NCI-H2107 (cell line): ENCODE measurements around the gene ADA.

Experiments
- DNase-seq: peaks from one replicate; lab custom pipeline; 2025; lab: John Stamatoyannopoulos, UW

Gene ADA

GRCh38 chr20:44580581-44581268 is 70.8 kb downstream of the ADA start:
- no peak for DNase-seq

DNA sequence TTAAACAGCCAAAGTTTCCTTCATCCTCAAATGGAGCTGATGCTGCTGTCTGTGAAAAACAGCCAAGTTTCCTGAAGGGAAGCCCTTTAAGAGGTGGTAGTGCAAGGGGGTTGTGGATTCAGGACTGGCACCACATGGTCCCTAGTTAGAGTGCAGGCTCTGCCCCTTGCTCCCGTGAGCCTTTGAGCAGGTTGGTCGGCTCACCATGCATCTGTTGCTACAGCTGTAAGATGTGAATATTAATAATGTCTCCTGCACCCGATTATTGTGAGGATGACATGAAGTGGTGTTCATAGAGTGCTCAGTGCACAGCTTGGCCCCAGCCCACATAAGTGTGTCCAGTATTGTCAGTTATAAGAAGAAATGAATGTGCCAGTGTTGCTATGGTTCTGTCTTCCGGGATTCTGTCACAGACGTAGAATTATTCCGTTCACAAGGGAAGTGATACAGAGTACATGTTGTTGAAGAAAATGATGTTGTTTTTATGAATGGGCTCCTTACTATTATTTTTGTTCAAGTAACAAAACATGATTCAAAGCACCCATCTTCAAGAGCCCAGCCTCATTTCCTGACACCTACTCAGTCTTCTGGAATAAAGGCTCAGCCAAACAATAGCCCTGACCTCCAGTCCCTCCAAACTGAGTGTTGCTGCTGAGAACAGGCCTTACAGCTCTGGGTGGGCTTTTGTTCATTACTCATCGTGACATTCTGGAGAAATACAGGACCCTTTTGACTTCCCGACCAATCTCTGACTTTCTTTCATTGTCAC is 72.0 kb downstream of the ADA start:
- DNase-seq = no peak

DNA sequence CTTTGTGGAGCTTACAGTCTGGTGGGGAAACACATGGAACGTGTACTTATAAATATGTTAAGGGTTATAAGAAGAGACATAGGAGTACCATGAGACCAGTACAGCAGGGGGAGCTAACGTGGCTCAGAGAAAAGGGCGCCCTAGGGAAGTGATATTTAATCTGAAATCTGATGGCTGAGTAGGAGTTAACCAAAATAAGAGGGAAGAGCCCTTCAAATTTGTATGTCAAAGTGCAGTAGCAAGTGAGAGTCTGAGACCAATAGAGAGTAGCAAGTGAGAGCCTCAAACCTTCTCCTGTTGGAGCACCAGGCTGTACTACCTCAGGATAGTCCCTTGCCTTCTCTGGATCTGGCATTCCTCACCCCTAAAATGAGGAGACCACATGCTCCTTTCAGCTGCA is 75.2 kb downstream of the ADA start:
- DNase-seq = no peak

GRCh38 chr20:44574372-44574771 is 77.1 kb downstream of the ADA start:
- DNase-seq = no peak

DNA sequence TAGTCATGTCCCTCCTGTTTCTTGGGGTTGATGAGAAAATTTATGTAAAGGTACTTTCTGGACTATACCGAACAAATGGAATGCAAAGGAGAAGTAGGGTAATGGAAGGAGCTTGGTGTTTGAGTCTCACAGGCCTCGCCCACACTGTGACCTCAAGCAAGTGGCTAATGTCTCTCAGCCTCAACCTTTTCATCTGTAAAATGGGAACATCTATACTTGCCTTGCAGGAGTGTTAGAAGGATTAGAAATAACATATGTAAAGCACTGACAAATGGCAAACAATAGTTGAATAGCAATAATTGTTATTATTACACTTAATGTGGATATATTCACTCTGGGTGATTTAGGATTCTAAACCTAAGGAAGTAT is 78.0 kb downstream of the ADA start:
- no peak for DNase-seq

GRCh38 chr20:44572551-44573500 is 78.7 kb downstream of the ADA start:
- DNase-seq = no peak

DNA sequence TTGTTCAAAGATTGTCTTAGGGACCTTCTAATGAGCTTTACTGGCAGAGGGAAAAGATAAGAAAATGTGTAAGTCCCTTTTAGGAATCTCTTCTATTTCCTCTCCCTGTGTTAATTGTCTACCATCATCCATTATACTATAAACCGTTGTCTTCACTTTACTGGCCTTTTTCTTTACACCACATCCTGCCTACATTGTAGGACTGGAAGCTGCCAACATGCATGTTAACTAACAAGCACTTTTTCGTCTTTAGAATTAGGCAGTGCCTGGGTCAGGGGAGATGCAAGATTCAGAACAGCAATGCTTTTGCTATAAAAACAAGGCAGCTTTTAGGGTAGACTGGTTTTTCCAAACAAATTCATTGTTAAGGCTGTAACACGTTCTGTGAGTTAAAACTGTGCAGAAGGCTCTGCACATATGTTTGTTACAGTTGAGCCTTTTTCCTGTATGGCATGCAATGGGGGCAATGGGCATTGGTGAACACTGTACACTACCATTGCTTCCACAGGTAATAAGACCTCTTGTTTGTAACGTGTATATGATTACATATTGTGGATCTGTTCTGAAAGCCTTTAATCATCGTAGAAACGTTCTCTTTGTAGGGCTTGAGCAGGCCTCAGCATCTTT is 80.0 kb downstream of the ADA start:
- DNase-seq = no peak

- no peak for DNase-seq
Observed at GRCh38 chr20:44570367-44570766, 81.1 kb downstream of the ADA start.
